NCI-H1930 (cell line): ENCODE data around the gene CYP27B1.
A peak's percentile ranks its signal among the peaks of the same experiment; 100 is the strongest.

Experiments
- DNase-seq, 2 experiments: peaks; one replicate each; lab custom pipeline; 2025; lab: John Stamatoyannopoulos, UW

Gene CYP27B1

GRCh38 chr12:57751788-57752667 is 14.8 kb downstream of the CYP27B1 start, which contains the start of gene CDK4:
TSS of gene CDK4 (minus strand) at chr12:57752310. CDS start at chr12:57751717, 593 bp downstream.
- DNase-seq, result peak; percentile 98 to 99

- DNase-seq, result no peak
These were observed 15.5 kb downstream of the CYP27B1 start for GRCh38 chr12:57751432-57751787.

GRCh38 chr12:57750561-57751431 is 16.1 kb downstream of the CYP27B1 start:
- no peak for DNase-seq

GRCh38 chr12:57749061-57749460 is 17.8 kb downstream of the CYP27B1 start:
- DNase-seq, result no peak

GRCh38 chr12:57746025-57746424 is 20.9 kb downstream of the CYP27B1 start:
- DNase-seq, result no peak

GRCh38 chr12:57745485-57745881 is 21.4 kb downstream of the CYP27B1 start:
- no peak for DNase-seq

- peak; percentile 94 to 96 for DNase-seq
These were observed 21.9 kb downstream of the CYP27B1 start, which contains the start of gene TSPAN31 for GRCh38 chr12:57744777-57745484. TSS of gene TSPAN31 (plus strand) at chr12:57745039. CDS start at chr12:57745155, 116 bp downstream.

GRCh38 chr12:57744194-57744776 is 22.6 kb downstream of the CYP27B1 start:
- peak; percentile 76 to 86 for DNase-seq

GRCh38 chr12:57743769-57744168 is 23.1 kb downstream of the CYP27B1 start:
- no peak for DNase-seq

GRCh38 chr12:57741844-57742738 is 24.8 kb downstream of the CYP27B1 start:
- DNase-seq, result no peak

- DNase-seq, result no peak
These were observed 25.5 kb downstream of the CYP27B1 start for GRCh38 chr12:57741413-57741789.

GRCh38 chr12:57740656-57741412 is 26.0 kb downstream of the CYP27B1 start:
- no peak for DNase-seq

GRCh38 chr12:57739914-57740538 is 26.9 kb downstream of the CYP27B1 start:
- no peak for DNase-seq

- no peak for DNase-seq
These were observed 27.5 kb downstream of the CYP27B1 start for GRCh38 chr12:57739387-57739786.

GRCh38 chr12:57738661-57739237 is 28.1 kb downstream of the CYP27B1 start, which contains the start of gene AGAP2:
TSS of gene AGAP2 (minus strand) at chr12:57738742. CDS start at chr12:57738246, 496 bp downstream.
- peak; percentile 41 to 76 for DNase-seq

GRCh38 chr12:57737467-57738460 is 29.1 kb downstream of the CYP27B1 start:
- peak in 1 of 2 experiments; percentile 53 for DNase-seq

- DNase-seq, result no peak
These were observed 30.0 kb downstream of the CYP27B1 start for GRCh38 chr12:57736741-57737466.
